Left ventricle myocardium inferior (tissue), 1 donor: Measurements from ENCODE around the gene SLC6A2. TPM values are rescaled to one million over a fixed set of nuclear protein-coding genes. Genes with fewer than 3 reads are reported as not detected.

Experiments used
- DNase-seq: peaks from one replicate; pipeline ENCODE4 v3.0.0-alpha.2; 2020
- H3K27ac ChIP-seq: fragments of 200-600 bp; replicated peaks from 2 replicates; pipeline ENCODE4 v1.8.0; 2021
- H3K27me3 ChIP-seq: fragments of 200-600 bp; 2 replicates; pipeline ENCODE4 v1.8.0; 2021; ENCODE audit warnings: low read depth
- H3K36me3 ChIP-seq: fragments of 200-600 bp; 2 replicates; pipeline ENCODE4 v1.8.0; 2021
- H3K4me1 ChIP-seq: fragments of 200-600 bp; 2 replicates; pipeline ENCODE4 v1.8.0; 2021
- H3K4me3 ChIP-seq: fragments of 200-600 bp; 2 replicates; pipeline ENCODE4 v1.8.0; 2021; ENCODE audit warnings: mild to moderate bottlenecking, moderate library complexity
- H3K9me3 ChIP-seq: fragments of 200-600 bp; replicated peaks from 2 replicates; pipeline ENCODE4 v1.8.0; 2021
- intact Hi-C: fragments of 100-400 bp; cut with micrococcal nuclease; formaldehyde crosslinking; loops from one replicate; pipeline ENCODE4 v1.11.0; 2022
- total RNA-seq: library from RNA; stranded (reverse); fragmentation: NEBNext Ultra II Directional; extraction: Animal tissue kit (Norgen Biotek cat#: 25700); gene quantifications from one replicate; pipeline ENCODE4 v1.2.1, GENCODE V29; 2021
- TF ChIP-seq, protein P1 (sequence below): fragments of 200-600 bp; IDR thresholded peaks from 2 replicates; pipeline ENCODE4 v1.8.0; 2021; ENCODE audit warnings: antibody characterized with exemption, mild to moderate bottlenecking, borderline replicate concordance
- donor health status: DM: no; HTN: yes; CAD: no; lungs with severe emphysema.

Gene SLC6A2
- total RNA-seq, 1 donor from 2014 or later: not detected

DNA sequence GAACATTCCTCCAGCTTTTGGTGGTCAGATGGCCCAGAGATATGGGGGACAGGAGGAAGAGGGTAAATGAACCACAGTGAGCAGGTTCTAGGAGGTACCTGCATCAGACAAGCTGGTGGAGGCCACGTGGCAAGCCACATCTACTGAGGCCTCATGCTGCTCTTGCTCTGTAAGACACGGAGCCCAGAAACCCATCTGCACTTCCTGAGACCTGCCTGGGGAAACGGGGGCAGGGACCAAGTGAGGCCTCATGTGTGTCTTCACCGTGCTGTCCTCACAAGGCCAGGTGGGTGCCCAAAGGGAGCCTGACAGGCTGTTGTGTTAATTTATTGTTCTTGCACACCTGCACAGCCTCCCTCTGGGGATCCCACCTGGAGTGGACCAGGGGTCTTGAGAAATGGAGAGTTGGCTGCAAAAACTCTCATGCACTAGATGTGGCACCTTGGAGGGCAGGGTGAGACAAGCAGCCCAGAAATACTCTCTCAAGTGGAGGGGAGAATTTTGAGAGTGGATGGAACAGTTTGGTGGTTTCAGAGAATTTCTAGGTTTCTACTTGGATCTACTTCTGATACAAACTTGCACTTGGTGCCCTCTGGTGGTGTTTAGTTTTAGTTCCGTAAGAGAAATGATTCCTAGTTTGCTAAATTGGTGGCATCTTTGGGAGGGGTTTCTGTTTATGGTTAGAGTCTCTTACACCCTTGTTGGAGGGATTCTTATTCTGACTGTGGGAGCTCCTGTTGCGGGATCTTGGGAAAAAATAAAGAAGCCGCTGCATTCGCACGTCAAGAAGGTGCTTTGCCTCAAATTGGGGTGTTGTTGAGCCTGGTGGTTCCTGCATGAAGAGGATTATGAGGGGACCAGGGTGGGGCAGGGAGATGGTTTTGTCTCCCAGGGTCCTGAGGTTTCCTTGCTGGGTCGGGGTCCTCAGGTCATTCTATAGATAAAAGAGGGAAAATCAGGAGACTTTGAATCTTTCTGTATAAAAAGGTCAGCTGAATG is 47.5 kb downstream of the SLC6A2 start:
- no peaks in the 10 kb centered on the region for H3K36me3 ChIP-seq
- no peak overlapping the region for H3K4me3 ChIP-seq
- H3K27ac ChIP-seq: no peak overlapping the region
- H3K9me3 ChIP-seq: no peaks in the 10 kb centered on the region
- H3K4me1 ChIP-seq: no peaks in the 10 kb centered on the region
- intact Hi-C loops: loop anchor here (5.0 to 10.0 kb wide), 2 partner anchors 209 to 236 kb away; no protein-coding TSS in a partner anchor
- H3K27me3 ChIP-seq: peaks cover 62% of the 10 kb centered on the region
- TF ChIP-seq, protein P1, sequence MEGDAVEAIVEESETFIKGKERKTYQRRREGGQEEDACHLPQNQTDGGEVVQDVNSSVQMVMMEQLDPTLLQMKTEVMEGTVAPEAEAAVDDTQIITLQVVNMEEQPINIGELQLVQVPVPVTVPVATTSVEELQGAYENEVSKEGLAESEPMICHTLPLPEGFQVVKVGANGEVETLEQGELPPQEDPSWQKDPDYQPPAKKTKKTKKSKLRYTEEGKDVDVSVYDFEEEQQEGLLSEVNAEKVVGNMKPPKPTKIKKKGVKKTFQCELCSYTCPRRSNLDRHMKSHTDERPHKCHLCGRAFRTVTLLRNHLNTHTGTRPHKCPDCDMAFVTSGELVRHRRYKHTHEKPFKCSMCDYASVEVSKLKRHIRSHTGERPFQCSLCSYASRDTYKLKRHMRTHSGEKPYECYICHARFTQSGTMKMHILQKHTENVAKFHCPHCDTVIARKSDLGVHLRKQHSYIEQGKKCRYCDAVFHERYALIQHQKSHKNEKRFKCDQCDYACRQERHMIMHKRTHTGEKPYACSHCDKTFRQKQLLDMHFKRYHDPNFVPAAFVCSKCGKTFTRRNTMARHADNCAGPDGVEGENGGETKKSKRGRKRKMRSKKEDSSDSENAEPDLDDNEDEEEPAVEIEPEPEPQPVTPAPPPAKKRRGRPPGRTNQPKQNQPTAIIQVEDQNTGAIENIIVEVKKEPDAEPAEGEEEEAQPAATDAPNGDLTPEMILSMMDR: peak; percentile 64
- DNase-seq: no peak

DNA sequence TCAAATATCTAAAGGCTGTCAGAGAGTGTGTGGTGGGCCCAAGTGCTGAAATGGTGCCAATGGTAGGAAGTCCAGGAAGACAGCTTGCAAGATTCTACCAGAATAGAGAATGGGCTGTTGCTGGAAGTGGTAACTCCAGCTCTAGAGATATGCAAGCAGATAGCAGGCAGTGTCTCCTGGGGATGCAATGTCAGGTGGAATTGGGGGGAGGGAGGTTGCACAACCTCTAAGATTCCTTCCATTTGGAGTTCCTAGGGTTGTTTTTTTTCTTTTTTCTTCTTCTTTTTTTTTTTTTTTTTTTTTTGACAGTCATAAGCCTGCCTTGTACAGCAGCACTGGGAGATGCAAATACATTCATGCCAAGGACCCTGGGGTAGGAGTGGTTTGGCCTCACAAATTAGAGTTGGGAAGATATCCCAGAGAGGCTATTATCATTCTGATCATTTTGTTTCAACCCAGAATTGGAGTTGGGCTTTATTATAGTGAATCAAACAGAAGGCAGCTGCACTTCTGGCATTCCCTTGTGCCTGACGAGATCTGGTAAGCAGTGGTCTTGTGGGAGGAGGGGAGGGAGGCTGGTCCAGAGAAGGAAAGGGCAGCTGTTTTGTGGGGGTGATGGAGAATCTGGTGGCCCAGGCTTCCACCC is 51.1 kb downstream of the SLC6A2 start:
- H3K4me3 ChIP-seq: no peak overlapping the region
- DNase-seq: no peak
- H3K27ac ChIP-seq: no peak overlapping the region
- TF ChIP-seq, protein P1: no peak
- no peaks in the 10 kb centered on the region for H3K36me3 ChIP-seq
- no peaks in the 10 kb centered on the region for H3K9me3 ChIP-seq
- intact Hi-C loops: loop anchor here (10.0 kb wide), 1 partner anchor 212 kb away; no protein-coding TSS in a partner anchor
- H3K4me1 ChIP-seq: no peaks in the 10 kb centered on the region
- H3K27me3 ChIP-seq: peaks cover 85% of the 10 kb centered on the region

DNA sequence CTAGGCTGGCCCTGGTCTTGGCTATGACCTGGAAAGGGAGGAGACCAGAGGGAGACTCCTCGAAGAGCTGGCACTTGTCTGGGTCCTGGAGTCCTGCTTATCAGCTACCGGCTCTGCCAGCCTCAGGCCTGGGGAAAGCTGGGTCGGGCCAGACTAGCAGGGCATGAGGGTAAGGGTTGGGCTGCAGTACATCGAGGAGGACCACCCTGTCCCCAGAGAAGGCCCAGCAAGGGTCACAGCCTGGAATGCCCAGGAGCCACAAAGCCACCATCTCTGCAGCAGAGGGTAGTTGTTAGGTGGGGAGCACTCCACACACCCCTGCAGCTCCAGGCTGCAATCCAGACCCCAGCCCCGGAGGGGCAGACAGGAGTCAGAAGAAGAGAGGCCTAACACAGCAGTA is 54.0 kb downstream of the SLC6A2 start:
- Histone ChIP-seq H3K27me3 (peaks cover 87% of the 10 kb centered on the region), H3K4me3 (no peak overlapping the region), H3K9me3 (no peaks in the 10 kb centered on the region), H3K4me1 (no peaks in the 10 kb centered on the region), H3K27ac (no peak overlapping the region), H3K36me3 (no peaks in the 10 kb centered on the region)
- no peak for DNase-seq
- TF ChIP-seq, protein P1: no peak
- intact Hi-C loops: loop anchor here (10.0 kb wide), 1 partner anchor 215 kb away; no protein-coding TSS in a partner anchor

DNA sequence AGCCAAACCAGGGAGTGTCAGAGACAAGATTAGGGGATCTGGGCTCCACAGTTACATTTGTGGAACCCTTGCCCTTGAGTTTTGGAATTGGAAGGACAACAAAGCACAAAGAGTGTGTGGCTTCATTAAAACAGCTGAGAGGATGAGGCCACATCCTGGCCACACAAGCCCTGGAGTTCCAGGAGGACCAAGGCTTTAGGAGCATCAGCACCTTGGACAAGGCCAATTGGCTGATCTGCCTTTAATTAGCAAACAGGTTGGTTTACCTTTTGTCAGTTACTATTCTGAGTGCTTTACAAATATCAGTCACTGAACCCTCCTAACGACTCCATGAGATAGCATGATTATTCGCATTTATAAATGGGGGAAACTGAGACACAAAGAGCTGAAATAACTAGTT is 54.7 kb downstream of the SLC6A2 start:
- intact Hi-C loops: no loop called here
- Histone ChIP-seq H3K36me3 (no peaks in the 10 kb centered on the region), H3K4me1 (no peaks in the 10 kb centered on the region)

More for the DNA sequence above, 54.7 kb downstream of the SLC6A2 start:
- DNase-seq: no peak
- no peak overlapping the region for H3K4me3 ChIP-seq
- H3K9me3 ChIP-seq: no peaks in the 10 kb centered on the region
- TF ChIP-seq, protein P1: no peak
- no peak overlapping the region for H3K27ac ChIP-seq
- H3K27me3 ChIP-seq: peaks cover 88% of the 10 kb centered on the region
